ENCODE data around the gene ZNF48.
"Not testable (repeated sequence)": the region's sequence is repeated elsewhere in the genome, so short reads cannot be mapped to it uniquely, and the experiment has no call there.

ZNF48 gene

GRCh38 chr16:30378236-30379157 lies 16.7 kb upstream of the ZNF48 start:
- DNase-seq (ENCODE audit: low spot score): peak; percentile 99

GRCh38 chr16:30379158-30379783 lies 15.9 kb upstream of the ZNF48 start:
- no peak for DNase-seq (ENCODE audit: low spot score)

- no peak for DNase-seq (ENCODE audit: low spot score)
Measured at GRCh38 chr16:30380072-30380802, 15.0 kb upstream of the ZNF48 start.

- no peak for DNase-seq (ENCODE audit: low spot score)
Measured at GRCh38 chr16:30380803-30381208, 14.4 kb upstream of the ZNF48 start.

GRCh38 chr16:30381291-30382041 lies 13.8 kb upstream of the ZNF48 start:
- no peak for DNase-seq (ENCODE audit: low spot score)

- DNase-seq (ENCODE audit: low spot score): no peak
Measured at GRCh38 chr16:30382111-30382881, 12.9 kb upstream of the ZNF48 start, which contains the start of gene SEPTIN1. Gene SEPTIN1, minus strand, starts transcription at chr16:30382561. Its CDS starts 19 bp downstream, at chr16:30382542.

- no peak for DNase-seq (ENCODE audit: low spot score)
Measured at GRCh38 chr16:30383521-30383920, 11.7 kb upstream of the ZNF48 start.

- DNase-seq (ENCODE audit: low spot score): no peak
Measured at GRCh38 chr16:30394592-30395154, 547 bp upstream of the ZNF48 start.

- no peak for DNase-seq (ENCODE audit: low spot score)
Measured at GRCh38 chr16:30395992-30396585, 869 bp downstream of the ZNF48 start.

GRCh38 chr16:30396627-30397026 lies 1.4 kb downstream of the ZNF48 start:
- not testable (repeated sequence) for DNase-seq (ENCODE audit: low spot score)

GRCh38 chr16:30397056-30397455 lies 1.8 kb downstream of the ZNF48 start:
- DNase-seq (ENCODE audit: low spot score): no peak

GRCh38 chr16:30397776-30398660 lies 2.8 kb downstream of the ZNF48 start:
- DNase-seq (ENCODE audit: low spot score): no peak

- DNase-seq (ENCODE audit: low spot score): no peak
Measured at GRCh38 chr16:30398661-30399434, 3.6 kb downstream of the ZNF48 start.

GRCh38 chr16:30399435-30400186 lies 4.4 kb downstream of the ZNF48 start:
- no peak for DNase-seq (ENCODE audit: low spot score)

GRCh38 chr16:30401768-30402425 lies 6.7 kb downstream of the ZNF48 start:
- DNase-seq (ENCODE audit: low spot score): no peak

GRCh38 chr16:30406795-30407101 lies 11.5 kb downstream of the ZNF48 start:
- DNase-seq (ENCODE audit: low spot score): no peak

GRCh38 chr16:30407102-30407803 lies 12.0 kb downstream of the ZNF48 start, which contains the start of gene ZNF771:
Gene ZNF771, plus strand, starts transcription at chr16:30407606. Its CDS starts 448 bp downstream, at chr16:30408054.
- peak; percentile 94 for DNase-seq (ENCODE audit: low spot score)
